Esophagus mucosa (tissue), 1 donor: ENCODE measurements around the gene KCNQ5. TPM values are rescaled to one million over a fixed set of nuclear protein-coding genes. Genes with fewer than 3 reads are reported as not detected.

Experiments
- ATAC-seq: fragments of 200-7000 bp; cut with Tn5 transposase; one replicate; pipeline ENCODE4 v1.9.1; 2020
- total RNA-seq: library from RNA; stranded (reverse); gene quantifications from one replicate; pipeline ENCODE4 v1.2.4, GENCODE V29; 2023
- donor health status: DM: yes; HTN: yes; CAD: no.

The KCNQ5 gene
- total RNA-seq, 1 donor from 2014 or later: 0.96 TPM

DNA sequence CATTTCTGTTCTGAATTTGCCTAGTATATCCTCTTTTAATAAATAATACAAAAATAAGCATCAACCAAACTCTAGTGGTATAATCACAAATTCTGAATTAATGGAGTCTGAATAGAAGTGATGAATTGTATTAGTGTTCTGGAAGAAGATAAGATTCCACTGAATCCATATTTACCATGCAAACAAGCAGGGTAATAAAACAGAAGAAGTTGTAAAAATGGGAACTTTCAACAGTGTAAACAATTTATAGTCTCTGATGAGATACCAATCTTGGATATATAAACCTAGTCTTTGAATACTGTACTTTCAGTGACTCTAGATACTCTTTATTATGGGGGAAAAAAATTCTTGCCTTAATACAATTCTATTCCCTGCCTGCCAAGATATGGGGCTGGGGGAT, 405.8 kb downstream of the KCNQ5 start:
- no peak for ATAC-seq

DNA sequence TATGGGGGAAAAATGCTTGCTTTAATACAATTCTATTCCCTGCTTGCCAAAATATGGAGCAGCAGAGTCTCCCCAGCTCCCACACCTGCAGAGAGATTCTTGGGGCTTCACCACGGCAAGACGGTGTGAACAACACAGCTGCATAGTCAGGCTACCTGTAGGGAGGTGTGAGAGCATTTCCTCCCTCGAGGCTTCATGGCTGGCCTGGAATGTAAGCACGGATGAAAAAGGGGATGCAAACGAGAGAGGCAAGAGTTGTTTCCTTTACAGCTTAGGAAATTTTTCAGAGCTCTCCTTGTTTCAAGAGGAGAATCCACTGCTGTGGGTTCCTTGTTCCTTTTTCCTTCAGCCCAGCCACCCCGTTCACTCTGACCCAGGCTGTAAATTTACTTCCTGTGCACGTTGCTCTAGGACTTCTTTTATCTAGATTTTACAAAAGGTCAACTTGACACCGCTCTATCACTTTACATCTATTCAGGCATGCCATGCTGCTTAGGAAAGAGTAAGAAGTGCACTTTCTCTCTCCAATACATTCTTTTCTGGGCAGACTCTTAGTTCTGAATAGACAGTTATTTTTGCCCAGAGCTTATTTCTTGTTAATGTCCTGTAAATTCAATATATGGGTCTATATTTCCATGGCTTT, 406.4 kb downstream of the KCNQ5 start:
- ATAC-seq: no peak

DNA sequence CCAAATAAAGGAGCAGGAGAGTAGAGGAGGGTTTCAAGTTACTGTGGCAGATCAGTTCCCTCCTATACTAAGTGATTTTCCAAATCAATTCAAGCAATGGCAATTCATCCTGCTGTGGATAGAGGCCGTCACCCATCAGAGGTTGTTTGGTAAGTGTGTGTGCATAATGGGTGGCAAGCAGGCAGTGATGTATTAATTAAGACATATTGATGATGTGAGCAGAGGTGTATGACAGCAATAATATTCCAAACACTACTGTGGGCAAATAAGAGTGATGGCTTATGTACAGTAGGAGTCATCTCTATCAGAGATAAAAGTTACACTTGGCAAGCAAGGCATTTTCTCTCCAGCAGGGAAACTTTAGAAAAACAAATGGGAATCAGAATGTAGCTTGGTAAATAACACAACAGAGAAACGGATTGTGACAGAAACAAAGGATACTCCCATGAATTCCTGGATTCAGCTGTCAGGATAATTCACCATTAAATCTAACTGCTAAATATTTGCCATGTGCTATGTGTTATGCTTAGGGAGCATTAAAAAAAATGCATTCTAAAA, 407.1 kb downstream of the KCNQ5 start:
- ATAC-seq: no peak

DNA sequence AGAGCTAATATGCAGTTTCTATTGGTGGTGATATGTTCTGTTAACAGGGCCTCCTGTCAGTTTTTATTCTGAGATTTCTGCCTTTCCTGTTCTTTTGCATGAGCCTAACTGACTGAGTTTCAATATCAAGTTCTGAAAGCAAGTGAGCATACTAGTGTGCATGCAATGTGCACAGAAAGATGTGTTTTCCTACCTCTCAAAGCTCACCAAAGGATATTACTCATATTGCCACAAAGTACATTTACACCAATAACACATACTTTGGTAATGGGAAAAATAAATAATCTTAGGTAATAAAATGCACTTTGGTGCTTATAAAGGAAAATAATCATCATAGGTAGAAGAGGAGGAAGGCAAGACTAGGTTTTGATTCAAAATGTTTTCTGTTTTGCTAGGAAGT, 408.4 kb downstream of the KCNQ5 start:
- ATAC-seq: no peak

DNA sequence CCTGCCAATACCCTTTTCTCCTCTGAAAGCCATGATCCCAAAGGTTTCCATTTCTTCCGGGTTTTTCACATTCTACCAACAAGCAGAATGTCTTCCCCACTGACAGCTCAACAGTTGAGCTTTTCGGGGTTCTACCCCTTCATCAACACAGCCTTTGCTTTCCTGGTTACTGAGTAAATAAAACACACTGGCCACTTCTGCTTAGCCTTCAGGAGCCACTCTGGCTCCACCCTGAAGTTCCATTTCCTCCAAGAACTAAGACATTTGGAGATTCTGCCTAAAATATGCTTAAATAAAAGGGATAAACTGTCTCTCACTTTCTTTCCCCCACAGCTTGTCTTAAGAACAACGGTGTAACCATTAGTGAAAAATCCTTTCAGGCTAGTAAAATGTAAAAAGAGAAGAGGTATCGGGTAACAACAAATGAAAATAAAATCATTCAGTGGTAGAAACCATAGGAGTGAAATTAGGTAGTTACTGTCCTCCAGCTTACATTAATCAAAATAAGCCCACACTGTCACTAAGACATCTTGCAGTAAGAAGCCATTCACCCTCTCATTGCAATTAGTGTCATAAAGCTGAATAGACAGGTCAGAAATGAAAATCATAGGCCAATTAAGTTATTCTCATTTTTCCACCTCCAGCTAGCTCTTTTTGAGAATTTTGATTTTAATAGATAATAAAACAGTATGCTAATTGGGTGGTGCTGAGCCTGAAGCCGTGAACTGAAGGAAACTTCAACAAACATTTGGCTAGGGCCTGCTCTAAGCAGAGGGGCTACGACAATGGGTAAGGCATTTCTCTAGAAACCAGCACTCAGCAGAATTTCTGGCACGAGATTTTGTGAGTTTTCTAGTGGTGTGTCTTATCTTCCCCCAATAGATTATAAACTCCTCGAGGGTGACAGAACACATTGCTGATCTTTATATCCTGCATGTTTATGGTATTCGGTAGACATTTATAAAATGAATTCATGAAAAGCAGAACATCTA, 409.2 kb downstream of the KCNQ5 start:
- ATAC-seq: no peak

DNA sequence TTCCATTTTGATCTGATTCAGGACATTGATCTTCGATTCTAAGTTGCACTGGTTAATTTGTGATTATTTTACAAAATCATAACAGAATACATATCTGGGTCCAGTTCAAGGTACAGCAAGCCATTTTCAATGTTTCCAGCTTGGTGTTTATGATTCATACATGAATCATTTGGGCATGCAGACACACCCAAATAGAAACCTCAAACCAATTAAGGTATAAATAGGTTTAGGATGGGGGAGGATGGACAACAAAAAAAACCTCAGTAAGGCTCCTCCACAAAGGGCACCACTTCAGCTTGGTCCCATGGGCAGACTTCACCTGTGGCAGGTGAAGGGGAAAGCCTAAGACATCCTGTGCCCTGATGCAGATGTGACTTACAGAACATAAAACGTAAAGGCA, 410.7 kb downstream of the KCNQ5 start:
- peak; percentile 72 for ATAC-seq

DNA sequence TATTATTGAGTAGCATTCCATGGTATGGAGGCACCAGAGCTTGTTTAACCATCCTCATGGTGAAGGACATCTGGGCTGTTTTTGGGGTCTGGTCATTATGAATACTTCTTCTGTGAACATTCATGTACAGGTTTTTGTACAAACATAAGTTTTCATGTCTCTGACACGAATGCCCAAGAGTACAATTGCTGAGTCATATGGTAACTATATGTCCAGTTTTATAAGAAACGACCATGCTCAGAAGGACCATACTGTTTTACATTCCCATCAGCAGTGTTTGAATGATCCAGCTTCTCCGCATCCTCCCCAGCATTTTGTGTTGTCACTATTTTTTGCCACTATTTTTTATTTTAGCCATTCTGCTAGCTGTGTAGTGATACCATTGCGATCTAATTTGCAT, 414.8 kb downstream of the KCNQ5 start:
- ATAC-seq: no peak

DNA sequence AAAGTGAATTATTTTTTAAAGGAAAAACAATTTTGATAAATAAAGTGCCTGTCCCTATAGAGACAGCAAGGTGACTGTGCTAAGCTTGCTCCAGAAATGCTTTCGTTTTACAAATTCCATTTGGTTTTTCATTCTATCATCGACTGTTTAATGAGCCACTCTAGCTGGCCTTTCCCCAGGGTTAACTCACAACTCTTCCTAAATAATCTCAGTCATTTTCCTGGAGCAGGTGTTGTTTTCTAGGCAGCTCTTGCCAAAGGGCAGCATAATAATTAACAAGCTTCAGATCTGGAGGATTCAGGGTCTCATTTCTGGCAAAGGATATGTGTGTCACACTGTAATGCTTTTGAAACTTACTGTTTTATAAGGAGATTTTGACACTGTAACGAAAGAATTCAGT, 419.2 kb downstream of the KCNQ5 start:
- ATAC-seq: no peak

DNA sequence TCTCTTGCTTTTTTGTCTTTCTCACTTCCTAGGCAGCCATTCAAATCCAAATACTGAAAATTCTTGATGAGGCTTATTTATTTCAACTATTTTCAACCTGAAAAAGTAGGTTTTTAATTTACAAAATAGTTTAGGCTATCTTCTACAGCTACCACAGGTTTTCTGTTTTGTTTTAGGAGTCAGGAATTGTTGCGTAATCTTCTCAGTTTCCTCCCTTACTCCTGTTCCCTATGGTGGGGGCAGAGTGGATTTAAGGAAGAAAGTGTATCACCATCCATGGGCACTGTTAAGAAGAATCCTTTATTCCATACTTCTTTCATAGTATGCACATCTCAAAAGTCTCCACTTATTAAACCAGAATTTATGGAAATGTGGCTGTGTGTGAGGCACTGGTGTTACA, 421.0 kb downstream of the KCNQ5 start:
- ATAC-seq: no peak

DNA sequence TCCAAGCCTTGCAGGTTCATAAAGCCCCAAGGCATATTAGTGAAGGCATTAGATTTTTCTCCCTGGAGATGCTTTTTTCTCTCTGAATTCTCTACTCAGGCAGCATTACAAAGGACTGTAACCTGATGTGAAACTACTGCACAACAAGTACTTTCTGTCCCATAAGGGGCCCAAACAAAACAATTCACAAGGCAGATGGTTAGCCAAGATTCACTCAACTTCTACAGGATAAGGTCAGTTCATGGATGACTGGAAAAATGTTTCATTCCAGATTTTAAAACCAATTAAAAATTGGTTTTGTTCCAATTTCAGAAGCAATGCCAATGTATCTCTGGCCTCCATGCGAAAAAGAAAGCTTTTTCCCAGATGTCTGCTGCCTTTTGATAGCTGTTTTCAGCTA, 421.6 kb downstream of the KCNQ5 start:
- ATAC-seq: no peak

DNA sequence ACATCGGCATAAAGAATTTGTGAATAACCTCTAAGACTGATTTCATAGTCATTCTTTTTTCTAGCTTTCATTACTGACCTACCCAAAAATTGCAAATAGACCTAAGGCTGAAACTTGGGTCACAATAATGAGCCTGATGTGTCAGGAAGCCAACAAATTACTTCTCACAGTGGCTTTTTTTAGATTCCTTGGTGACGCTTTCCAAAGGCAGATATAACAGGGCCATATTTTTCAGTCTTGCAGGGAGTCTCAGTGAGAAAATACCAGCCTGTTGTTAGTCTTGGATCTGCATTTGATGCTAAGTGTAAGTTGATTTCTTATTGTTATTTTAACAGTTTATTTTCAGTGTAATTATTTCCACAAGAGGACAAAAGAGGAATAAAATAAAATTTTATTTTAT, 423.7 kb downstream of the KCNQ5 start:
- no peak for ATAC-seq

DNA sequence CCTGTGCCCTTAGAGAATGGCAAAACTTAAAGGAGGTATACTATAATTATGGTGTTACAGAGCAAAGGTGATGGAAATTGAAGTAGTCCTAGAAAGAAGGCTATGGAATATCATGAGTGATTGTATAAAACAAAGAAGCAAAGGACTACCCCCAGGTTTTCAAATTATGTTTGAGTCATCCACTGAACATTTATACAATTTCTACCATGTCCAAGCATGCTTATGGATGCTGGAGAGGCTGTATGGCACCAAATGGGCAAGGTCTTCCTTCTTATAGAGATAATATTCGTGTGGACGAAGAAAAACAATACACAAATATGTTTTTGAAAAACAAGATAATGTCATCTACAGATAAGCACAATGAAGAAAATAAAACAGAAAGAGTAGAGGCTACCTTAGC, 425.9 kb downstream of the KCNQ5 start:
- no peak for ATAC-seq

DNA sequence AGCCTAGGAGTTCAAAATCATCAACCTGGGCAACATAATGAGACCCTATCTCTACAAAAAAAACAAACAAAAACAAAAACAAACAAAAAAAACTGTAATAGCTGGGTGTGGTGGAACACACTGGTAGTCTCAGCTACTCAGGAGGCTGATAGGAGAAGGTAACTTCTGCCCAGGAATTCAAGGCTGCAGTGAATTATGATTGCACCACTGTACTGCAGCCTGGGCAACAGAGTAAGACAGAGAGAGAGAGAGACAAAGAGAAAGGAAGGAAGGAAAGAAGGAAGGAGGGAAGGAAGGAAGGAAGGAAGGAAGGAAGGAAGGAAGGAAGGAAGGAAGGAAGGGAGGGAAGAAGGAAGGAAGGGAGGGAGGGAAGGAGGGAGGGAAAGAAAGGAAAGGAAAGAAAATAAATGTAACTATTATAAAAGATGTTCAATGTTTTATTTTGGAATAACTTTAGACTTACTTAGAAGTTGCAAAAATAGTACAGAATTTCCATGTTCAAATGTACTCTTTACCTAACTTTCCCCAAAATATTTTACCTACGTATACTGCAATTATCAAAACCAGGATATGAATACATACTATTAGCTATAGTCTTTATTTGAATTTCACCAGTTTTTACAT, 428.2 kb downstream of the KCNQ5 start:
- no peak for ATAC-seq

DNA sequence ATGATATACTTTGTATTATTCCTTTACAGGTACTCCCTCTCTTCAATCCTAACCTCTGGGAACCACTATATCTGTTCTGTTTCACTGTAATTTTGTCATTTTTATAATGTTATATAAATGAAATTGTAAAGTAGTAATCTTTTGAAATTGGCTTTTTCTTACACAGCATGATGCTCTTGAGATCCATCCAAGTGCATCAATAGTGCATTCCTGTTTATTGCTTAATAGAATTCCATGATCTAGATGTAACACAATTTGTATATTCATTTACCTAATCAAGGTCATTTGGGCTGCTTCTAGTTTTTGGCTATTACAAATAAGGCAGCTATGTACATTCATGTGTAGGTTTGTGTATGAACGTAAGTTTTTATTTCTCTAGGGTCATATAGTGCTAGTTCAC, 428.8 kb downstream of the KCNQ5 start:
- ATAC-seq: no peak

DNA sequence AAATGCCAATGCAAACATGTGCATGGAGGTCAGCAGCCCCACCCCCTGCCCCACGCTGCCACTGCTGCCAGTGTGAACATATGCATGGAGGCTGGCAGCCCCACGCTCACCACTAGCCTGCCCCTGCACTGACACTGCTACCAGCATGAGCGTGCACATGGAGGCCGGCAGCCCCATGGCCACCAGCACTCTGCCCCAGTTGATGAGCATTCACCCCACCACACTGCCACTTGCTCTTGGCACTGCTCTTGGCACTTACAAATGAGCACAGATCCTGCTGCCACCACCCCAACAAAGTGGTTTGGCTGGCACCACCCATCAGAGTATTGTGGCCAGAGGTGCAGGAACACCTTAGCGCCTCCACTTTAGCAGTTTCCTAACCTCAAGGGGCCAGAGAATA, 429.3 kb downstream of the KCNQ5 start:
- ATAC-seq: no peak

DNA sequence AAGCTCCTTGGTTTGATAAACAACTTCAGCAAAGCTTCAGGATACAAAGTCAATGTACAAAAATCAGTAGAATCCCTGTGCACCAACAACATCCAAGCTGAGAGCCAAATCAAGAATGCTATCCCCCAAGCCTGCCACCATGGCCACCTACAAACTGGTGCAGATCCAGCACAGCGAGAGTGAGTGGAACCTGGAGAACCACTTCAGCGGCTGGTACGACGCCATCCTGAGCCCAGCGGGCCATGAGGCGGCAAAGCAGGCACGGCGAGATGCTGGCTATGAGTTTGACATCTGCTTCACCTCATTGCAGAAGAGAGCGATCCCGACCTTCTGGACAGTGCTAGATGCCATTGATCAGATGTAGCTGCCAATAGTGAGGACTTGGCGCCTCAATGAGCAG, 433.1 kb downstream of the KCNQ5 start:
- ATAC-seq: no peak

DNA sequence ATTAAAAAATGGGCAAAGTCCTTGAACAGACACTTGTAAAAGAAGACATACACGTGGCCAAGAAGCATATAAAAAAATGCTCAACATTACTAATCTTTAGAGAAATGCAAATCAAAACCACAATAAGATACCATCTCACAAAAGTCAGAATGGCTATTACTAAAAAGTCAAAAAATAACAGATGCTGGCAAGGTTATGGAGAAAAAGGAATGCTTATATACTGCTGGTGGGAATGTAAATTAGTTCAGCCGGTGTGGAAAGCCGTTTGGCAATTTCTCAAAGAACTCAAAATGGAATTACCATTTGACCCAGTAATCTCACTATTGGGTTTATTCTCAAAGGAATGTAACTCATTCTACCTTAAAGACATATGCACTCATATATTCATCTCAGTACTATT, 436.9 kb downstream of the KCNQ5 start:
- ATAC-seq: no peak

DNA sequence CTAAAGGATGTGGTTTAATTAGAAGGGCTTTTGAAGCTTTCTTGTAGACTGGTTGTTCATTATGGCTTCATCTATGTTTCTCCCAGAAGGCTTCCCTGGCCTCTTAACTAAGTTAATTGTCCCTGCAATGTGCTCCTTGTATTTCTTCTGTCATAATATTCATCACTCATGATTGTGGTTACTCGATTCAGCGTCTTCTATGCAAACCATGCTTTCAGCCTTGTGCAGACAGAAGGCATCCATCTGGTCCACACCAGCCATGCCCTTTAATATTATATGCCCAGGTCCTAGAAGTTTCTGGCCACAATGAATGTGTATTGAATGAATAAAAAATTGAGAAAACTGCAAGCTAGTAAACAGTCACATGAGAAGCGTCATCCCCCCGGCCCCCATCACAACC, 440.3 kb downstream of the KCNQ5 start:
- no peak for ATAC-seq

DNA sequence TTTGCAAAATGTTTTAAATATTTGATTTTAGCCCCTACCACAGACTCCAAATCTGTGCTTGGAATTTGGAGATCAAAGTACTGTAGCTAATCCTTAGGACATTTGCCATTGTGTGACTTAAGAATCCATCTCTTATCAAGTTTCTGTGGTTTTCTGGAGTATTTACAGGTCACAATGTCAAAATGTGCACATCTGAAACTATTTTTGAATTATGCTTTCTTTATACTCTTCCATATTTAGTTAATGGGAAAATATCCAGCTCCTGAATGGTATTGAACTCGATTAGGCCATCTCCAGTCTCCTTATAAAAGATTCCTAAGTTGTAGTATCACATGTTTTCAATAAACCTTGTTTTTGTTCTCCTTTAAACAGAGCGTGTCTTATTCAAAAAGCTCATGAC, 441.0 kb downstream of the KCNQ5 start:
- no peak for ATAC-seq

DNA sequence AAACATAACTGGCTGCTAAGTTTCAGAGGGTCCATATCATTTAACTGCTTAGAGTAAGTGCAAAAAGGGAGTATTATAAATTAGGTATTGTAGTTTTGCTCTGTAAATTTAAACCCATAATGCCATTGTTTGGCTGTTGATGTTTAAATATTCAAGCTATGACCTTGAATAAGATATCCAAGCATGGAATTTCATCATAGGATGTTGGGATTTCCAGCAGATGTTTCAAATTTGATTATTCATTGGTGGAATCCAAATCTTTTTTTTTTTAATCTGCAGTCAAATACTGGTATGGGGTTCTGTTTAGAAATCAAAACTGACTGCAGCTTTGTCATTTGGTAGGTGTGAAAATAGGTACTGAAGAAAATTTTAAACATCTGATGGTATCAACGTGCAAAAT, 442.4 kb downstream of the KCNQ5 start:
- no peak for ATAC-seq

DNA sequence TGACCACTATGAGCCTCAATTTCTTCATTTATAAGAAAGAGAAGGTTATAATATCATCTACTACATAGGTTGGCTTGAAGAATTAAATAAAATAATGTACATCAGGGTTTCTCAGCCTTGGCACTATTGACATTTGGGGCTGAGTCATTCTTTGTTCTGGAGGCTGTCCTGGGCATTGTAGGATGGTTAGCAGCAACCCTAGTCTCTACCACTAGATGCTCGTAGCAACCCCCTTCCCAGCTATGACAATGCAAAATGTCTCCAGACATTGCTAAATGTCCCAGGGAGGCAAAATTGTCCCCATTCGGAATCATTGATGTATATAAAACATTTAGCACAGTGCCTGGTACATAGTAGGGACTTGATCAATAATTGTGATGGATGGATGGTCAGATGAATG, 451.4 kb downstream of the KCNQ5 start:
- ATAC-seq: no peak

DNA sequence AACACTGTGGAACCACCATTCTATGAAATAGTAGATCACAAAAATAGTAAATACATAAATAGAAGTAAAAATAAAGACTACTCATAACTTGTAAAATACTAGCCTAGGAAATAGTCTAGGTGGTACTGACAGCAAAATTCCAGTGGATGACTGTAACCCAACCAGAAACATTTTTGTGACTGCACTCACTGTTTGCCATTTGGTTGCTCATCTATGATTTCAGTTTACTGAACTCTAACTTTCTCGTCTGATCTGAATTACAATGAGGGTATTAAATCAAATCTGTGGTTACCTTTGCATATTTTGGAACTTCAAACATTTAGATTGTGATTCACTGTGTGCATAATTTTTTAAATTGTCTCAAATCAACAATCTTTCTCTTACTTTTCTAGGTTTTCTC, 452.3 kb downstream of the KCNQ5 start:
- ATAC-seq: no peak

DNA sequence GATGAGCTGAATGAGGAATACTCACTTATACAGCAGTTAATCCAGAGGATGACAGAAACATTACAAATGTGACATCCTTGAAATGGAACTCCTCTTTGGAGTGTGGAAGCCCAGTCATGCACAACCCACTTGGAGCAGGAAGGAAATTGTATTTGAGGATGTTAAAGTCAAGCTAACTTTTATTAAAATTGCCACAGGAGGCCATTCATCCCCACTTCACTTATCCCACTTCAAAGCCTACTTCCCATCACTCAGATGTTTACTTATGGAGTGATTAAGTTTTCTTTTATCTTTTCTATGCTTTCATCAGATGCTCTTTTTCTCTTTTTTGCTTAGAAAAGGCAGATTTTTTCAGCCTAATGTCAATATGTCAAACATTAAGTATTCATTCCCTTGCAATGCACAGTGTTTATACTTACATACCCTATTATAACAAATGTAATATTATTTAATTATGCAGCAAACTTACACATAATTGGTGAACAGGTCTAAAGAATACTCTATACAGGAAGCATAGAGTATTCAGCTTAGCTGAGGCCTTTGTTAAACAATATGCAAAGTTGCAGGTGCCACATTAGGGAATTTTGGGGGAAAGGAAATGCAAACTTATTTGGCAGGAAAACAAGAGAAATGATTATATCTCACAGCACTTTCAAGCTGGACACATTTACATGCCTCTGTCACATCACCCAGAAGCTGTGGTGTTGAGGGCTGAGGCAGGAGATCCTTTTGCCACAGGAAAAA, 454.5 kb downstream of the KCNQ5 start:
- no peak for ATAC-seq
